Common myeloid progenitor, CD34-positive (primary cell): ENCODE measurements around the gene C8B.

Experiments
- CTCF ChIA-PET: fragments of 350-600 bp; sonication (Branson Sonifier 250); formaldehyde crosslinking; loops from one replicate; lab custom pipeline; 2021; ENCODE audit warnings: antibody characterized with exemption; lab: Charles Lee
- POLR2A ChIA-PET: fragments of 350-600 bp; sonication (Branson Sonifier 250); formaldehyde crosslinking; loops from one replicate; lab custom pipeline; 2021; ENCODE audit warnings: antibody characterized with exemption; lab: Charles Lee
- DNase-seq, 3 donors: peaks; one replicate each; pipeline versions ENCODE4 v3.0.0 to v3.0.0-alpha.2; 2013
- H3K27ac ChIP-seq, 2 experiments: 1 replicate in 1 of 2; 2 replicates in 1 of 2; pipeline ENCODE4 v1.7.0; 2013; ENCODE audit warnings: inconsistent platforms in 2 of 2, low read length in 2 of 2, mild to moderate bottlenecking in 2 of 2, low read depth in 1 of 2, moderate library complexity in 1 of 2; ENCODE audit not compliant: severe bottlenecking in 2 of 2, insufficient read depth in 1 of 2, poor library complexity in 1 of 2
- H3K27me3 ChIP-seq, 5 experiments: replicated peaks in 2 of 5; 1 replicate in 3 of 5; 2 replicates in 2 of 5; pipeline versions ENCODE4 v1.6.1 to v1.7.0; 2013; ENCODE audit warnings: low read length in 4 of 5, mild to moderate bottlenecking in 2 of 5, moderate library complexity in 2 of 5, inconsistent platforms in 1 of 5; ENCODE audit not compliant: insufficient read depth in 5 of 5, control insufficient read depth in 4 of 5
- H3K36me3 ChIP-seq, 4 experiments: 1 replicate in 2 of 4; 2 replicates in 2 of 4; pipeline versions ENCODE4 v1.6.1 to v1.7.0; 2013; ENCODE audit warnings: low read length in 3 of 4, control low read depth in 1 of 4, mild to moderate bottlenecking in 1 of 4; ENCODE audit not compliant: control insufficient read depth in 4 of 4, insufficient read depth in 4 of 4
- H3K4me1 ChIP-seq, 4 experiments: 1 replicate in 3 of 4; 2 replicates in 1 of 4; pipeline versions ENCODE4 v1.6.1 to v1.7.1; 2013; ENCODE audit warnings: low read length in 3 of 4, mild to moderate bottlenecking in 3 of 4, control low read depth in 1 of 4, inconsistent platforms in 1 of 4, moderate library complexity in 1 of 4; ENCODE audit not compliant: control insufficient read depth in 4 of 4, insufficient read depth in 4 of 4; ENCODE audit errors: control extremely low read depth in 1 of 4
- H3K4me3 ChIP-seq, 7 experiments: 1 replicate in 4 of 7; 2 replicates in 3 of 7; pipeline versions ENCODE4 v1.5.1 to v1.7.0; 2013; ENCODE audit warnings: mild to moderate bottlenecking in 7 of 7, low read length in 6 of 7, moderate library complexity in 6 of 7, inconsistent platforms in 2 of 7, low read depth in 2 of 7, control low read depth in 1 of 7; ENCODE audit not compliant: insufficient read depth in 4 of 7, control insufficient read depth in 1 of 7; ENCODE audit errors: extremely low read depth in 1 of 7
- H3K9me3 ChIP-seq, 5 experiments: 1 replicate in 4 of 5; 2 replicates in 1 of 5; pipeline versions ENCODE4 v1.6.1 to v1.7.1; 2013; ENCODE audit warnings: low read length in 4 of 5, mild to moderate bottlenecking in 2 of 5, inconsistent platforms in 1 of 5, low read depth in 1 of 5, moderate library complexity in 1 of 5; ENCODE audit not compliant: control insufficient read depth in 4 of 5, insufficient read depth in 2 of 5; ENCODE audit errors: control extremely low read depth in 1 of 5
- WGBS: methylation state at CpG from one replicate; pipeline ENCODE4 v1.1.5; 2013; ENCODE audit not compliant: insufficient coverage; 5-methylcytosine and 5-hydroxymethylcytosine counted together

Gene C8B

DNA sequence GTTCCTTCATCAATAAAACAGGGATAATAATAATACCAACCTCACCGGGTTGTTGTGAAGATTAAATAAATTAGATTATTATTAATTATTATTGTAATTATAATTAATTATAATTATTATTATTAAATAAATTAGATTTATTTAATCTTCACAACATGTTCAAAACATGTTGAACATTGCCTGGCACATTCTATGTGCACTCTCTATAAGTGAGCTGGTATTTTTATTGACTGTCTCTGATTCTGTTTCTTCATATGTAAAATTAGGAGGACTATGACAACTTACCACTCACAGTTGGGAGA, 834 bp upstream of the C8B start:
- no peaks in the 10 kb centered on the region for H3K36me3 ChIP-seq
- DNase-seq, result no peak
- H3K9me3 ChIP-seq, result peaks cover 0 to 2% (median 0%) of the 10 kb centered on the region in 5 experiments
- peaks cover 0 to 3% (median 0%) of the 10 kb centered on the region in 5 experiments for H3K27me3 ChIP-seq
- ChIA-PET CTCF (interaction anchor here (0.6 kb wide), 1 partner anchor 731 kb away, joined by 3 read pairs; no protein-coding TSS in a partner anchor), POLR2A (no interaction called here)
- H3K4me1 ChIP-seq, result no peaks in the 10 kb centered on the region
- WGBS, result no CpG with 5 or more reads among the region's 1 CpG
- H3K4me3 ChIP-seq, result no peak overlapping the region
- H3K27ac ChIP-seq, result no peak overlapping the region

- ChIA-PET POLR2A (no interaction called here), CTCF (no interaction called here)
- Histone ChIP-seq H3K27me3 (no peaks in the 10 kb centered on the region), H3K36me3 (no peaks in the 10 kb centered on the region), H3K4me1 (no peaks in the 10 kb centered on the region), H3K27ac (no peak overlapping the region), H3K9me3 (no peaks in the 10 kb centered on the region), H3K4me3 (no peak overlapping the region)
- no peak for DNase-seq
- WGBS, result 94% methylated on average over 2 of the region's 3 CpGs
These were observed 624 bp downstream of the C8B start for GRCh38 chr1:56965191-56965590.

DNA sequence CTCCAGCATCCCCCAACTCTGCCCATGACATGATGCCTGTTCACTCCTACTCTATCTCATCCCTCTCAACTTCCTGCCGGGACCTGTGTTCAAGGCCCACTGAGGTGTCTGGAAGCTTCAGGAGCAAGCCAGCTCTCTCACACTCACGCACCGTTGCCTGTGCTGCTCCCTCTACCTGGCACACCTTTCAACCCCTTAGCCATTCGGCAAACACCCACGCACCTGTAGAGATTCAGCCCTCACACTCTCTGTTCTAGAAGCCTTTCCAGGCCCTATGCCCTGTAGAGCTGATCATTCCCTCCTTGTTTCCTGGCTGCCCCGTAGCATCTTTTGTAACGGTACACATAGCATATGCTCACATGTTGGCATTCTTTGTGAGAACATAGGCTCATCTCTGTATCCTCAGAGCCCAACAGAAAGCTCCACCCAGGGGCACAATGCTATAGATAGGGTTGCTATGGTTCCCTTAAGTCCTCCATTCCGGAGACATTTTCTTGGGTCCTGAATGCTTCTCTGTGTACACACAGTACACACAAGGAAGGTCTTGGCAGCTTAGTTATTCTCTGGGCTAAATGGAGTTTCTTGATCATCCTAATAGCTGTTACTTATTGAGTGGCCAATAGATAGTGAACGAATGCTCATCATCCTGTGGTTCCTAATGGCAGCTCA, 1.3 kb downstream of the C8B start:
- POLR2A ChIA-PET, result interaction anchor here (0.6 kb wide), 1 partner anchor 65 kb away, joined by 3 read pairs; no protein-coding TSS in a partner anchor

DNA sequence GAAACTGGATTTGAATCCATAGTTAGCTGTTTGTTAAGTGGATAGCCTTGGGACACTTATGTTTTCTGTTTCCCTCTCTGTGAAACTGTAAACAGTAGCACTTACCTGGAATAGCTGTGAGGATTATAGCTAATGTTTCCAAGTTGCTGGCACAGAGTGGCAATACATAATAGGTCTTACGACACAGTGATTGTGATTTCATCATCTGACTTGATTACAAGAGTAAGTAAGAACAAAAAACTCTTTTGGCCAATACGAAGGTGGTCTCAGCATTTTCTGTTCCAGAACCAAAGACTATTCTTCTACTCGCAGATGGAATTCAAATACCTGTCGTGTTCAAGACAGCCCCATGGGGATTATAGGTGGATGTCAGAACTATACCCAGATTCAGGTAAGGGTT, 2.1 kb downstream of the C8B start:
- H3K27ac ChIP-seq, result no peak overlapping the region
- CTCF ChIA-PET, result no interaction called here
- WGBS, result 96% methylated on average over 4 of the region's 4 CpGs

More for the DNA sequence above, 1.3 kb downstream of the C8B start:
- H3K27me3 ChIP-seq, result no peaks in the 10 kb centered on the region
- 89% methylated on average over 8 of the region's 9 CpGs for WGBS
- no peaks in the 10 kb centered on the region for H3K36me3 ChIP-seq
- H3K4me1 ChIP-seq, result no peaks in the 10 kb centered on the region
- no peak for DNase-seq
- no peaks in the 10 kb centered on the region for H3K9me3 ChIP-seq
- CTCF ChIA-PET, result no interaction called here
- H3K4me3 ChIP-seq, result no peak overlapping the region
- H3K27ac ChIP-seq, result no peak overlapping the region

GRCh38 chr1:56961426-56961825, 4.4 kb downstream of the C8B start:
- ChIA-PET POLR2A (no interaction called here), CTCF (no interaction called here)
- Histone ChIP-seq H3K9me3 (no peaks in the 10 kb centered on the region), H3K36me3 (no peaks in the 10 kb centered on the region), H3K4me3 (no peak overlapping the region), H3K27ac (no peak overlapping the region), H3K27me3 (peaks cover 0 to 2% (median 0%) of the 10 kb centered on the region in 5 experiments), H3K4me1 (no peaks in the 10 kb centered on the region)
- DNase-seq, result no peak
- WGBS, result 96% methylated on average over 8 of the region's 10 CpGs

More for the DNA sequence above, 2.1 kb downstream of the C8B start:
- Histone ChIP-seq H3K27me3 (no peaks in the 10 kb centered on the region), H3K9me3 (no peaks in the 10 kb centered on the region), H3K4me3 (no peak overlapping the region), H3K36me3 (no peaks in the 10 kb centered on the region), H3K4me1 (no peaks in the 10 kb centered on the region)
- no peak for DNase-seq
- POLR2A ChIA-PET, result no interaction called here

DNA sequence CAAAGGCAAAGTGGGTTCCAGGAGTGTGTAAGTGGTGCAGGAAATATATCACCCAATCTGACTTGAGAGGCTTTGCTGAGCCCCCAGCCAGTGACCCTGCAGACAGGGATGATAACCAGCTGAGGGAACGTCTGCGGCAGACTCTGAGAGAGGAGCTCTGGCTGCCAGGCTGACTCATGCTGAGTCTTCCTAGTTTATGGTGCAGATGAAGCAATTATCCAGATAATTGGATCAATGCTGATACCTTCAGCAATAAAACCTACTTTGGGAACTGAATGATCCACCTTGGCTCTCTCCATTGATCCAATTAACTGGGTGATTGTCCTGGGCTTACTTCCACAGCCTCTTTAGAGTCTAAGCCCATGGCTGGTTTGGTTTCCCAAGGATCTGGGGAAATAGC, 7.3 kb downstream of the C8B start:
- Histone ChIP-seq H3K27me3 (peaks cover 0 to 2% (median 0%) of the 10 kb centered on the region in 5 experiments), H3K36me3 (no peaks in the 10 kb centered on the region), H3K9me3 (no peaks in the 10 kb centered on the region), H3K4me3 (no peak overlapping the region), H3K27ac (no peak overlapping the region), H3K4me1 (no peaks in the 10 kb centered on the region)
- POLR2A ChIA-PET, result no interaction called here
- WGBS, result 68% methylated on average over 2 of the region's 2 CpGs
- CTCF ChIA-PET, result no interaction called here
- no peak for DNase-seq

DNA sequence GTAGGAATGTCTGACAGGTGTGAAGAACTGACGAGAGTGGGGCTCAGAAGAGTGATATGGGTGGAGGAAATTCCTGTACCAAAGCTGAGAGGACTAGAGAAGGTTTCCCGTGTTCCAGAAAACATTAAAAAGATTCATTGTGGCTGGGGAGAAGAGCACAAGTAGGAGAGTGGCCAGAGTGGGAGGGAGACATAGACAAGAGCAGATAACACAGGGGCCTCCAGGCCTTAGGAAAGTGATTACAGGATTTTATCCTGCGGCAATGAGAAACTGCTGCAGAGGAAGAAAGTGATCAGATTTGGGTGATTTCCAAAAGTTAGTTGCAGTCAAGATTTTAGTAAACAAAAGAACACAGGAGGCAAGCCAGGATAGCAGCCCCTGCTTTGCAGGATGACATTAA, 7.9 kb downstream of the C8B start:
- Histone ChIP-seq H3K4me1 (no peaks in the 10 kb centered on the region), H3K4me3 (no peak overlapping the region), H3K27me3 (peaks cover 0 to 2% (median 0%) of the 10 kb centered on the region in 5 experiments), H3K9me3 (no peaks in the 10 kb centered on the region), H3K36me3 (no peaks in the 10 kb centered on the region), H3K27ac (no peak overlapping the region)
- ChIA-PET CTCF (no interaction called here), POLR2A (no interaction called here)
- WGBS, result 83% methylated on average over 3 of the region's 3 CpGs
- DNase-seq, result no peak
